GM12874 (cell line): ENCODE data around the gene ZNF784.

ENCODE experiments used
- TF ChIP-seq, protein P1 (sequence below): IDR thresholded peaks from 2 replicates; pipeline ENCODE4 v1.5.1; 2011; ENCODE audit warnings: low read depth, mild to moderate bottlenecking, control low read depth, low read length, moderate library complexity; ENCODE audit not compliant: insufficient read depth

Gene ZNF784

DNA sequence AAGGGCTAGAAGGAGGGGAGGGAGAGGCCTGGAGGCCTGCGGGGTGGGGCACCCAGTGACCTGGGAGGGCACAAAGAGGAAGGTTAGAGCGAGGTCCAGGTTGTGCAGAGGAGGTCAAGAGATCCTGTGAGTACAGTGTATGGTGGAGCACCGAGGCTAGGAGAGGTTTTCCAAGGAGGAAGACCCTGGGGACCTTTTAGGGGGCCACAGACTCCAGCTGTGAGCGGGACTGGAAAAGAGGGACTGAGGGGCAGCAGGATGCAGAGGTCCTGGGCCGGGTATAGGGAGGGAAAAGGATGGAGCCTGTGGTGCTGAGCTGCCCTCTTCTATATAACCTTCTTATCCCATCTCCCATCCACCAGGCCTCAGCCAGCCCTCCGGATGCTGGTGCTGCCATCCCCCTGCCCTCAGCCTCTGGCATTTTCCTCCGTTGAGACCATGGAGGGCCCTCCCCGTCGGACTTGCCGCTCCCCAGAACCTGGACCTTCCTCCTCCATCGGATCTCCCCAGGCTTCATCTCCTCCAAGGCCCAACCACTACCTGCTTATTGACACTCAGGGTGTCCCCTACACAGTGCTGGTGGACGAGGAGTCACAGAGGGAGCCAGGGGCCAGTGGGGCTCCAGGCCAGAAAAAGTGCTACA, 19.9 kb upstream of the ZNF784 start:
- TF ChIP-seq, protein P1, sequence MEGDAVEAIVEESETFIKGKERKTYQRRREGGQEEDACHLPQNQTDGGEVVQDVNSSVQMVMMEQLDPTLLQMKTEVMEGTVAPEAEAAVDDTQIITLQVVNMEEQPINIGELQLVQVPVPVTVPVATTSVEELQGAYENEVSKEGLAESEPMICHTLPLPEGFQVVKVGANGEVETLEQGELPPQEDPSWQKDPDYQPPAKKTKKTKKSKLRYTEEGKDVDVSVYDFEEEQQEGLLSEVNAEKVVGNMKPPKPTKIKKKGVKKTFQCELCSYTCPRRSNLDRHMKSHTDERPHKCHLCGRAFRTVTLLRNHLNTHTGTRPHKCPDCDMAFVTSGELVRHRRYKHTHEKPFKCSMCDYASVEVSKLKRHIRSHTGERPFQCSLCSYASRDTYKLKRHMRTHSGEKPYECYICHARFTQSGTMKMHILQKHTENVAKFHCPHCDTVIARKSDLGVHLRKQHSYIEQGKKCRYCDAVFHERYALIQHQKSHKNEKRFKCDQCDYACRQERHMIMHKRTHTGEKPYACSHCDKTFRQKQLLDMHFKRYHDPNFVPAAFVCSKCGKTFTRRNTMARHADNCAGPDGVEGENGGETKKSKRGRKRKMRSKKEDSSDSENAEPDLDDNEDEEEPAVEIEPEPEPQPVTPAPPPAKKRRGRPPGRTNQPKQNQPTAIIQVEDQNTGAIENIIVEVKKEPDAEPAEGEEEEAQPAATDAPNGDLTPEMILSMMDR, result no peak

DNA sequence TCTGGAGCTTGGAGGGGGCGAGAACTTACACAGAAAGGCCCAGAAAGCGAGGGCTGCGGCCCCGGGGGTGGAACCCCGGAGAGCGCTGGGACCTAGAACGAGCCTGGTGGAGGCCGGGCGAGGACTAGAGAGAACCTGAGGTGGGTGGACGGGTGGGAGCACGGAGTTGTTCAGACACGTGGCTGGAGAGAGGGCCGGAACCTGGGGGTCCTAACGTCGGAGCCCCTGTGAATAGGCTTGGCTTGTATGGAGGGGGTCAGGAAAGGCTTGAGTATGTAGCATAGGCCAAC, 19.5 kb upstream of the ZNF784 start:
- TF ChIP-seq, protein P1, result no peak

GRCh38 chr19:55643003-55643886, 18.9 kb upstream of the ZNF784 start, which contains the start of gene ZNF581:
Gene ZNF581 (plus strand): TSS chr19:55643649. CDS start chr19:55644572, 923 bp downstream.
- TF ChIP-seq, protein P1, result no peak

DNA sequence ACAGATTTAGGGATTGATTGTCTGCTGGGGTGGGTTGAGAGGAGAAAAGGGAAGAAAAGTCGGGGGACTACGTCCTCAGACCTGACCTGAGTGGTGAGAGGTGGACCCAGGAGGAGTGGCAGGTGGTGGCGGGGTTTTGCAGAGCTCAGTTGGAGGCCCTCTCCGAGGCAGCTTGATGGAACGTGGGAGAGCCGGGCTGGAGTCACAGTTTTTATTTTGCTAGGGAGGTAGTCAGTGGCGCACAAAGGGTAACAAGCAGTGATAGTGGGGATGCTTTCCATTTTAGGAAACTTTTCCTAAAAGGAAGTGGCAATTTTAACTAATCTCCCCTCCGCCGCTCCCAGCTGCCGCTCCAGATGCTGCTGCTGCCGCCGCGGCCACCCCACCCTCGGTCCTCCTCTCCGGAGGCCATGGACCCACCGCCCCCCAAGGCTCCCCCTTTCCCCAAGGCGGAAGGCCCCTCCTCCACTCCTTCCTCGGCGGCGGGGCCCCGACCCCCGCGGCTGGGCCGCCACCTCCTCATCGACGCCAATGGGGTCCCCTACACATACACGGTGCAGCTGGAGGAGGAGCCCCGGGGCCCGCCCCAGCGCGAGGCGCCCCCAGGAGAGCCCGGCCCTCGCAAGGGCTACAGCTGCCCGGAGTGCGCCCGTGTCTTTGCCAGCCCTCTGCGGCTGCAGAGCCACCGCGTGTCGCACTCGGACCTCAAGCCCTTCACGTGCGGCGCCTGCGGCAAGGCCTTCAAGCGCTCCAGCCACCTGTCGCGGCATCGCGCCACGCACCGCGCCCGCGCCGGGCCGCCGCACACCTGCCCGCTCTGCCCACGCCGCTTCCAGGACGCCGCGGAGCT, 18.0 kb upstream of the ZNF784 start:
- TF ChIP-seq, protein P1, result no peak

DNA sequence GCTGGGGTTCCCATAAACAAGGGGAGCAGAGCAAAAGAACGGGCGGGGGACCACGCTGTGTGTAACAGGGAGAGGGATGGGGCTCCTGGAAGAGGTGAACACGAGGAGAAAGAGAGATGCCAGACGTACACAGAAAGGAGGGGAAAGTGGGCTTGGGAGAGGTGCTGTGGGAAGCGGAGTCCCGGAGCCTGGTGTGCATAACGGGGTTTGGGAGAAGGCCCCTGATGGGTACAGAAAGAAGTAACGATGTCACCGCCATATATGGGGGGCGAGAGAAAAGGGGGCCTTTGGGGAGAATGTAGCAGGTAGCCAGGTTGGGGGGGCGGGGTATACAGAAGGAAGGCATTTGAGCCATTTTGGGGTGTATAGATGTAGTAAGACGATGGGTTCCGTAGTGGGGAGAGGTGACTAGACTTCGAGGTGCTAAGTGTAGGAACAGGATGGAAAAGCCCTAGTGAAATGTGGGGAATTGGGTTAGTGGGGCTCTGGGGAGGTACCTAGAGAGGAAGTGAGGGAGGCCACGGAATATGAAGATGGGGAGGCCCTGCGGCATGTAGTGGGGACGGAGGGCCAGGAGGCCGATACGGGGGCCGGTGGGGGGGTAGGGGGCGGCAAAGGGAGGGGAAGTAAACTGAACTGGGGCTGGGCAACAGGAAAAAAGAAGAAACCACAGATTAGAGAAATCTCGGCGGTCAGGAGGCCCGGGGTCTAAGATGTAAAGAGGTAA, 17.2 kb upstream of the ZNF784 start:
- TF ChIP-seq, protein P1, result no peak

- TF ChIP-seq, protein P1, result no peak
These were observed 16.4 kb upstream of the ZNF784 start, which contains the start of gene ZNF580 for GRCh38 chr19:55640577-55641425. Gene ZNF580 (plus strand): TSS chr19:55641002. CDS start chr19:55642509, 1,507 bp downstream.
